ENCODE measurements around the gene PDE4A. TPM values are rescaled to one million over a fixed set of nuclear protein-coding genes. Genes with fewer than 3 reads are reported as not detected.

PDE4A gene
- total RNA-seq, 2 donors from 2014 or later: 14.5 to 15.1 TPM

GRCh38 chr19:10462557-10462956 lies 42.2 kb downstream of the PDE4A start:
- H3K9me3 ChIP-seq: no peaks in the 10 kb centered on the region
- H3K27me3 ChIP-seq (replicated peaks; ENCODE audit: insufficient read depth): no peaks in the 10 kb centered on the region
- no peak for DNase-seq (ENCODE audit: low spot score)
- no peak overlapping the region for H3K27ac ChIP-seq
- no peak for TF ChIP-seq POLR2A (IDR thresholded peaks at IDR 0.05)
- TF ChIP-seq, protein P1, sequence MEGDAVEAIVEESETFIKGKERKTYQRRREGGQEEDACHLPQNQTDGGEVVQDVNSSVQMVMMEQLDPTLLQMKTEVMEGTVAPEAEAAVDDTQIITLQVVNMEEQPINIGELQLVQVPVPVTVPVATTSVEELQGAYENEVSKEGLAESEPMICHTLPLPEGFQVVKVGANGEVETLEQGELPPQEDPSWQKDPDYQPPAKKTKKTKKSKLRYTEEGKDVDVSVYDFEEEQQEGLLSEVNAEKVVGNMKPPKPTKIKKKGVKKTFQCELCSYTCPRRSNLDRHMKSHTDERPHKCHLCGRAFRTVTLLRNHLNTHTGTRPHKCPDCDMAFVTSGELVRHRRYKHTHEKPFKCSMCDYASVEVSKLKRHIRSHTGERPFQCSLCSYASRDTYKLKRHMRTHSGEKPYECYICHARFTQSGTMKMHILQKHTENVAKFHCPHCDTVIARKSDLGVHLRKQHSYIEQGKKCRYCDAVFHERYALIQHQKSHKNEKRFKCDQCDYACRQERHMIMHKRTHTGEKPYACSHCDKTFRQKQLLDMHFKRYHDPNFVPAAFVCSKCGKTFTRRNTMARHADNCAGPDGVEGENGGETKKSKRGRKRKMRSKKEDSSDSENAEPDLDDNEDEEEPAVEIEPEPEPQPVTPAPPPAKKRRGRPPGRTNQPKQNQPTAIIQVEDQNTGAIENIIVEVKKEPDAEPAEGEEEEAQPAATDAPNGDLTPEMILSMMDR (IDR thresholded peaks at IDR 0.05): no peak
- no peak for TF ChIP-seq POLR2AphosphoS5 (IDR thresholded peaks at IDR 0.05)
- no peak overlapping the region for H3K4me3 ChIP-seq
- H3K4me1 ChIP-seq (replicated peaks): no peaks in the 10 kb centered on the region
- 92% methylated on average over 4 of the region's 4 CpGs for WGBS
- intact Hi-C loops (cut with DNase I): no loop called here
- H3K36me3 ChIP-seq: peaks cover 0 to 4% of the 10 kb centered on the region in 2 donors

GRCh38 chr19:10464456-10464855 lies 44.1 kb downstream of the PDE4A start:
- H3K36me3 ChIP-seq: peaks cover 0 to 4% of the 10 kb centered on the region in 2 donors
- H3K27ac ChIP-seq: no peak overlapping the region
- intact Hi-C loops (cut with DNase I): no loop called here

DNA sequence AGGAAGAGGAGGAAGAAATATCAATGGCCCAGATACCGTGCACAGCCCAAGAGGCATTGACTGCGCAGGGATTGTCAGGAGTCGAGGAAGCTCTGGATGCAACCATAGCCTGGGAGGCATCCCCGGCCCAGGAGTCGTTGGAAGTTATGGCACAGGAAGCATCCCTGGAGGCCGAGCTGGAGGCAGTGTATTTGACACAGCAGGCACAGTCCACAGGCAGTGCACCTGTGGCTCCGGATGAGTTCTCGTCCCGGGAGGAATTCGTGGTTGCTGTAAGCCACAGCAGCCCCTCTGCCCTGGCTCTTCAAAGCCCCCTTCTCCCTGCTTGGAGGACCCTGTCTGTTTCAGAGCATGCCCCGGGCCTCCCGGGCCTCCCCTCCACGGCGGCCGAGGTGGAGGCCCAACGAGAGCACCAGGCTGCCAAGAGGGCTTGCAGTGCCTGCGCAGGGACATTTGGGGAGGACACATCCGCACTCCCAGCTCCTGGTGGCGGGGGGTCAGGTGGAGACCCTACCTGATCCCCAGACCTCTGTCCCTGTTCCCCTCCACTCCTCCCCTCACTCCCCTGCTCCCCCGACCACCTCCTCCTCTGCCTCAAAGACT lies 46.9 kb downstream of the PDE4A start:
- 81% methylated on average over 20 of the region's 20 CpGs for WGBS
- H3K27ac ChIP-seq: no peak overlapping the region
- TF ChIP-seq POLR2AphosphoS5 (IDR thresholded peaks at IDR 0.05): no peak
- TF ChIP-seq, protein P1 (IDR thresholded peaks at IDR 0.05): no peak
- H3K4me3 ChIP-seq: no peak overlapping the region
- peaks cover 0 to 4% of the 10 kb centered on the region in 2 donors for H3K36me3 ChIP-seq
- no peak for DNase-seq (ENCODE audit: low spot score)
- no peaks in the 10 kb centered on the region for H3K27me3 ChIP-seq (replicated peaks; ENCODE audit: insufficient read depth)
- no peaks in the 10 kb centered on the region for H3K4me1 ChIP-seq (replicated peaks)
- intact Hi-C loops (cut with DNase I): no loop called here
- no peaks in the 10 kb centered on the region for H3K9me3 ChIP-seq

More at GRCh38 chr19:10464456-10464855, 44.1 kb downstream of the PDE4A start:
- no peak overlapping the region for H3K4me3 ChIP-seq
- TF ChIP-seq, protein P1 (IDR thresholded peaks at IDR 0.05): no peak
- TF ChIP-seq POLR2A (IDR thresholded peaks at IDR 0.05): no peak
- TF ChIP-seq POLR2AphosphoS5 (IDR thresholded peaks at IDR 0.05): no peak
- WGBS: 81% methylated on average over 5 of the region's 5 CpGs
- no peaks in the 10 kb centered on the region for H3K9me3 ChIP-seq
- DNase-seq (ENCODE audit: low spot score): no peak
- no peaks in the 10 kb centered on the region for H3K4me1 ChIP-seq (replicated peaks)
- no peaks in the 10 kb centered on the region for H3K27me3 ChIP-seq (replicated peaks; ENCODE audit: insufficient read depth)

DNA sequence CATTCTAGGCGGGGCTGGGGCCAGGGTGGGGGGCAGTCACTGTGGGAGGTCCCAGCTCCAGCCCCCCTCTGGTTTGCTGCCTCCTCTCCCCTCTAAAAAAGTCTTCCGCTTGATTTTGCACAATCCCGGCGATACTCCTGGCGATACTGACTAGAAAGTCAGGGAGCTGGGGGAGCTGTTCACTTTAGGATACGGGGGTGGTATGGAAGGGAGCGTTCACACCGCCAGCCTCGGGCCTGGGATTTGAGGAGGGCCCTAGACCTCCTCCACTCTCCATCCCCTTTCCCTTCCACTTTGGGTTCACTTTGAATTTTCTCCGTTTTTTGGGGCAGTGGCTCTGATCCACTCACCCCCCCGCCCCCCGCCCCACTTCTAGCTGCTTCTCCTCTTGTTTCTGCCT lies 47.8 kb downstream of the PDE4A start:
- WGBS: 83% methylated on average over 12 of the region's 12 CpGs
- peaks cover 0 to 4% of the 10 kb centered on the region in 2 donors for H3K36me3 ChIP-seq
- intact Hi-C loops (cut with DNase I): no loop called here

More for the DNA sequence above, 47.8 kb downstream of the PDE4A start:
- Histone ChIP-seq H3K27ac (no peak overlapping the region), H3K27me3 (replicated peaks; ENCODE audit: insufficient read depth) (no peaks in the 10 kb centered on the region), H3K4me3 (no peak overlapping the region), H3K4me1 (replicated peaks) (no peaks in the 10 kb centered on the region), H3K9me3 (no peaks in the 10 kb centered on the region)
- TF ChIP-seq POLR2AphosphoS5 (IDR thresholded peaks at IDR 0.05) (no peak), POLR2A (IDR thresholded peaks at IDR 0.05) (no peak)
- TF ChIP-seq, protein P1 (IDR thresholded peaks at IDR 0.05): no peak
- no peak for DNase-seq (ENCODE audit: low spot score)
